IPS-NIHi7 (cell line): ENCODE data around the gene SUN1.
"Not testable (repeated sequence)": the region's sequence is repeated elsewhere in the genome, so short reads cannot be mapped to it uniquely, and the experiment has no call there.

ENCODE experiments used
- DNase-seq: peaks from one replicate; pipeline ENCODE4 v3.0.0; 2012; ENCODE audit warnings: mixed read lengths; ENCODE audit errors: extremely low spot score

The SUN1 gene, protein sequence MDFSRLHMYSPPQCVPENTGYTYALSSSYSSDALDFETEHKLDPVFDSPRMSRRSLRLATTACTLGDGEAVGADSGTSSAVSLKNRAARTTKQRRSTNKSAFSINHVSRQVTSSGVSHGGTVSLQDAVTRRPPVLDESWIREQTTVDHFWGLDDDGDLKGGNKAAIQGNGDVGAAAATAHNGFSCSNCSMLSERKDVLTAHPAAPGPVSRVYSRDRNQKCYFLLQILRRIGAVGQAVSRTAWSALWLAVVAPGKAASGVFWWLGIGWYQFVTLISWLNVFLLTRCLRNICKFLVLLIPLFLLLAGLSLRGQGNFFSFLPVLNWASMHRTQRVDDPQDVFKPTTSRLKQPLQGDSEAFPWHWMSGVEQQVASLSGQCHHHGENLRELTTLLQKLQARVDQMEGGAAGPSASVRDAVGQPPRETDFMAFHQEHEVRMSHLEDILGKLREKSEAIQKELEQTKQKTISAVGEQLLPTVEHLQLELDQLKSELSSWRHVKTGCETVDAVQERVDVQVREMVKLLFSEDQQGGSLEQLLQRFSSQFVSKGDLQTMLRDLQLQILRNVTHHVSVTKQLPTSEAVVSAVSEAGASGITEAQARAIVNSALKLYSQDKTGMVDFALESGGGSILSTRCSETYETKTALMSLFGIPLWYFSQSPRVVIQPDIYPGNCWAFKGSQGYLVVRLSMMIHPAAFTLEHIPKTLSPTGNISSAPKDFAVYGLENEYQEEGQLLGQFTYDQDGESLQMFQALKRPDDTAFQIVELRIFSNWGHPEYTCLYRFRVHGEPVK

DNA sequence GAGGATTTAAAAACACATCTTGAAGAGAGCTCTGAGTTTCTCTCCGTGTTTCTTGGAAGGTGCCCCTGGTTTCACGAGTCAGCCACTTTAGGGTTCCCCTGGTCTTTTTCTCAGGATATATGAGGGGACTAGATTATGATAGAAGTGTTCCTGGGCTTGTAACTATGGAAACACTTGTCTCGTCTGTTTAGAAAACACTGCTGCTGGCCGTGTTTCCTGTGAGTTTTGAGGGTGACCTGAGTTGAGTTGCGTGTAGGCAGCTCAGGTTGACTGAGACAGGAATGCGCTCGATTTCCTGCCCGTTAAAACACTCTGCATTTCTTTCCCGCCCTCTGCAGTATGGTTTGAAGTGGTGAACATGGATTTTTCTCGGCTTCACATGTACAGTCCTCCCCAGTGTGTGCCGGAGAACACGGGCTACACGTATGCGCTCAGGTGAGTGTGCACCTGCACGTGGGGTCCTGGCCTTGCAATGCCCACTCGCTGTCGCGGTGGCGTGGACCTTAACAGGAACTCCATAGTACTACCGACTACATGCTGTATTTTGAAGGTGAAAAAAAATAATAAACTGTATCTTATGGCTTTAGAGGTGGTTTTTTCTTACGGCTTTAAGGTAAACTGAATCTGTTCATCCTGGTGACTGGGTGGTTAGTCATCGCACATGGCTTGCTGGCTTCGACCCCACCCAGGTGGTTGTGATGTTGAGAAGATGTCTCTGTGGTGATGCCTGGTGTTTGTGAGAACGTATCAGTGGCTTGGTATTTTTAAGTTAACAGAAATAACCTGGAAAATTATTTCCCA, at the start of gene SUN1:
TSS of gene SUN1 (plus strand) at position 310 of the 801 bp plus-strand sequence. CDS start at position 359, 49 bp downstream.
- DNase-seq, result no peak

DNA sequence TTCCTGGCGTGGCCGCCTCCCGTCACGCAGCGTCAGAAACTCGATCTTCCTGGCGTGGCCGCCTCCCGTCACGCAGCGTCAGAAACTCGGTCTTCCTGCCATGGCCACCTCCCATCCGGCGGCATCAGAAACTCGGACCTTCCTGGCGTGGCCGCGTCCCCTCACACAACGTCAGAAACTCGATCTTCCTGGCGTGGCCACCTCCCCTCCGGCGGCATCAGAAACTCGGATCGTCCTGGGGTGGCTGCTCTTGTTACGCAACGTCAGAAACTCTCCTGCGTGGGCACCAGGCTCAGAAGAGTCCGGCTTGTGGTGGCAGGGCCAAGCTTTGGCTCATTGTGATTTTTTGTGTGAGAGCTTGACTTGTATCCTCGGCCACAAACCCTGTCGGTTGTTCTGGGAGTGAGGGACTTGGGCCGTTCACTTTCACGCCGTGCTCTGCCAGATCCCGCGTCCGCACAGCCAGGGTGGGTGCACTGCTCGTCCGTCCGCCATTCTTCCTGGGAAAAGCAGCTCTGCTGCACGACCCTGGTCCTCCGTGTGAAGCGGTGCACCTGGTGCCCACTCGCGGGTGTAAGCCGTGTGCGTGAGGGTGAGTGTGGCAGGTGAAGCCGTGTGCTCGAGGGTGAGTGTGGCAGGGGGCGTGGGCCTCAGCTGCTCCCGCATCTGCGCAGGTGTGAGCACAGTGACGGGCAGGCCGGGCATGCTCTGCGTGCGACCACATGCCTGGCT, 49.4 kb upstream of the SUN1 start:
- DNase-seq, result no peak

DNA sequence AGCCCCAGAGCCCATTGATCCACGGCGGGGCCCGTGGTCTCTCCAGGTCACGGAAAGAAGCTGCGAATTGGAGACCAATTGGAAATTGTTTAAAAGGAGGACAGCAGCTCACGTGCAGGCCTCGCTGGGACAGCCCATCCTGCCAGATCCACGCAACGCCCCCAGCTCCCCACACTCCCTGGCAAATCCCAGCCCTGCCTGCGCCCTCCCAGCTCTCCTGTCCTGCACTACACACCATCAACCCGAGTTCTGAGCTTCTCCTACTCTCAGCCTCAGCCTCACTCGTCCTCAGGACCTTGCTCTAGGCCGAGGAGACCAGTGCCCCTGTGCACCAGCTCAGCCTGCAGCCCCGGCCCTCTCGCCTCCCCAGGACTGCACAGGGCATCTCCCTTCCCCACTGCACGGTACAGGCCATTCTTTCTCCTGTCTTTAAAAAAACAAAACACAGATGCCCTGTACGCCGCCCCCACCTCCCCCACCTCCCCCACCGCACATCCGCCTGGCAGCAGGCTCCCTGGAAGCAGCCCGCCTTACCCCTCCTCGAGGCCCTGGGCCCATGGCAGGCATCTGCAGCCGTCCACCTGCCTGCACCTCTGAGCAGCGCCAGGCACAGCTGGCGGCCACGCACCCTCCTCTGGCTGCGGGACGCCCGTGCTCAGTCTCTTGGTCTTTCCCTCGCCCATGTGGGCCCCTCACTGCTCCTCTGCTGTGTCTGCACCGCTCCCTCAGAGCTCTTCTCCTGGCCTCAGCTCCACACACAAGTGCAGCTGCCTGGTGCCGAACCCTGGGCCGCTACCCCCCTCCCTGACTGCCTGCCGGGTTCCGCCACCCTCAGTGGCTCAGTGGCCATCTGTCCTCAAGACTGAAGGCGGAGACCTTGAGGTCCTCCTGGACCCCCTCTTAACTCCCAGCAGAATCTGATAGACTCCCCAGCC, 48.5 kb upstream of the SUN1 start:
- DNase-seq, result no peak

DNA sequence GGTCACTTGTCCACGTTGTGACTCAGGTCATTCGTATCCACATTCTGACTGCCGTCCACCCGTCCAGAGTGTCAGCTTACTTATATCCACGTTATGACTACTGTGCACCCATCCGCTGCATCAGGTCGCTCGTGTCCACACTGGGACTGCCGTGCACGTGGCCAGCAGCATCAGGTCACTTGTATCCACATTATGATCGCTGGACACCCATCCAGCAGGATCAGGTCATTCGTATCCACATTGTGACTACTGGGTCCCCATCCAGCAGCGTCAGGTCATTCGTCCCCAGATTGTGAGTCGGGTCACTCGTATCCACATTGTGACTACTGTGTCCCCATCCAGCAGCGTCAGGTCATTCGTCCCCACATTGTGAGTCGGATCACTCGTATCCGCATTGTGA, 47.3 kb upstream of the SUN1 start:
- DNase-seq, result no peak

DNA sequence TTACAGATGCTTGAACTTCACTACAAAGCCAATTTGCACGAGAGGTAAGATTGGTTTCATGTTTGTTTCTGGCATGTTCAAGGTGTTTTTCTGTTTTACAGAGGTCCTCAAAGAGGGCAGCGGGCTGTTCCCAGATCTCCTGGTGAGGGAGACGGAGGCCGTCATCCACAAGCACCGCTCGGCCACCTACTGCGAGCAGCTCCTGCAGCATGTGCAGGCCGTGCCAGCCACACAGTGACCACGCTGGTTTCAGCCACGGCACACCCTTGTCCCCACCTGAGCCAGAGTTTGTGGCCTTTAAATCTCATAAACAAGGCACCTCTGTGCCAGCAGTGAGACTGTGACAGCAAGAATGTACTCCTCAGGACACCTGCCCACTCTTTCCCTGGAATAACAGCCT, 46.9 kb upstream of the SUN1 start:
- no peak for DNase-seq

DNA sequence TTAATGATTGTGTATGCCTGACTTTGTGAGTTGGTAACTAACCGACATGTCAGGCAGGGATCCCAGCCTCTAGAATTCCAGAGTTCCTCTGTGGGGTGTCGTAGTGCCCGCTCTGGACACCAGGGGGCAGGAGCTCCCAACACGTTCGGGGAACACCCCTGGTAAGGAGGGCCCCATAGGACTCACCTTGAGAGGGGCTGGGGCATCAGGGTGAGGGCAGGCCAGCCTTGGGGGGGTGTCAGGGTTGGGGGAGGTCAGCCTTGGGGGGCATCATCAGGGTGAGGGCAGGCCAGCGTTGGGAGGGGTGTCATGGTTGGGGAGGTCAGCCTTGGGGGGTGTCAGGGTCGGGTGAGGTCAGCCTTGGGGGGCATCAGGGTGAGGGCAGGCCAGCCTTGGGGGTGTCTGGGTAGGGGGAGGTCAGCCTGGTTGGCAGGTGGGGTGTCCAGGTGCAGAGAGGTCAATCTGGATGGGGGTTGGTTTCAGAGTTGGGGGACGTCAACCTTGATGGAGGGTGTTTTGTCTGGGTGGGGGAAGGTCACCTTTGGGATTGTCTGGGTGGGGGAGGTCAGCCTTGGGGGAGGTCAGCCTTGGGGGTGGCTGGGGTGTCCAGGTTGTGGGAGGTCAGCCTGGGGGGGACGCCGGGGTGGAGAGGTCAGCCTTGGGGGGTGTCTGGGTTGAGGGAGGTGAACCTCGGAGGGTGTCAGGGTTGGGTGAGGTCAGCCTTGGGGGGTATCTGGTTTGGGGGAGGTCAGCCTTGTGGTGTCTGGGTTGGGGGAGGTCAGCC, 45.6 kb upstream of the SUN1 start:
- peak; percentile 93 for DNase-seq

DNA sequence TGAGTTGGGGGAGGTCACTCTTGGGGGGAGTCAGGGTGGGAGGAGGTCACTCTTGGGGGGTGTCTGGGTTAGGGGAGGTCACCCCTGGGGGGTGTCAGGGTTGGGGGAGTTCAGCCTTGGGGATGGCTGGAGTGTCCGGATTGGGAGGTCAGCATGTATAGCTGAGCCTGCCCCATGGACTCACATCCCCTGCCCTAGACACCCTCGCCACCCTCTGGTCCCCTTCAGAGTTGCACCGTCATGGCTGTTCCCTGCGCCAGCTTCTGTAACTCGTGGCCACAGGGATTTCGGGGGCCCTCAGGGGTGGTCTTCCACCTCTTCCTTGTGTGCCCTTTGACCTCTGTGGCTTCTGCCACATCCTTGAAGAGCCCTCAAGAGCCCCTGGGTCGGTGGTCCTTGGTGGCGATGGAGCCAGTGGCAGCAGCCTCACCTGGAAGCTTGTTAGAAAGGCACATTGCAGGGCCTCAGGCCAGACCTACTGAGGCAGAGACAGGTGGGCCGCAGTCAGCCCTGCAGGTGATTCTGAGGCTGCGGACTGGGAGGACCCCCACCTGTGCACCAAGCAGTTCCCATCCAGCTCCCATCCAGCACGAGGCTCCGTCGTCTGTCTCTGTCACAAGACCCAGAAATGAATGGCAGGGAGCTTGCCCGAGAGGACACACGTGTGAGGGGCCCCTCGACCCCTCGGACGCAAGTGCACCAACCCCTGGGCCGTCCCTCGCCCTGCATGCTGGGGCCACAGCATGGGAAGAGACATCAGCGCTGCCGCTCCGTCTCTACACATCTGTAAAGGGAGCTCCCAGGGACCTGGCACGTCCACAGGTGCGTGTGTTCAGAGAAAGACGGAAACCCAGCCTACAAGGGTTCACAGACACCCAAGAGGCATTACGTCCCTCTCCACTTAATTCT, 44.7 kb upstream of the SUN1 start:
- DNase-seq, result no peak

DNA sequence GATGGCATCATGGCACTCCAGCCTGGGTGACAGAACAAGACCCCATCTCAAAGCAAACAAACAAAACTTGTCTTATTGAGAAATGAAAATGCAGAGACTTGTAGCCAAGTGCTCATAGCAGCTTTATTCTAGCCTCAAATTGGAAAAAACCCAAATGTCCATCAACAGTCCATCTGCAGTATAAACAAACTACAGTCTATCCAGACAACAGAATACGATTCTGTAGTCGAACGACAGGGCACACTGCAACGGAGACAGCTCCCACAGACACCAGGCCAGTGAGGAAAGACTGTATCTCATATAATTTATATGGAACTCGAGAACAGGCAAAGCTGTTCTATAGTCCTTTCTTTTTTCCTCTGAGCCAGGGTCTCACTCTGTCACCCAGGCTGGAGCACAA, 40.8 kb upstream of the SUN1 start:
- DNase-seq, result no peak

DNA sequence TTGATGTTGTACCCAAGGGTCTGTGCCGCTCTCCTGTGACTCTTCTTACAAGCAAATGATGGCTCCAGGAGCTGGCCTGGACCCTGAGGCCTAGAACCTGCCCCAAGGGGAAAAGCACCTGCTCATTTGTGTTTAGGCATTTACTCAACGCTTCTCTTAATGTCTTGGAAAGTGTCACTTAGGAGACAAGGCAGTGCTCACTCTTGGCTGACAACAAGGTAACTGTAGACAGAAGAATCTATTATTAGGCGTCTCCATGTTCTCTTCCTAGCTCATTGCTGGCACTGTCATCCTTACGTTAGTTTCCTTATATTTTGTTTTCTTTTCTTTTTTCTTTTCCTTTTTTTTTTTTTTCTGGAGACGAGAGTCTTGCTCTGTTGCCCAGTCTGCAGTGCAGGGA, 38.1 kb upstream of the SUN1 start:
- no peak for DNase-seq

DNA sequence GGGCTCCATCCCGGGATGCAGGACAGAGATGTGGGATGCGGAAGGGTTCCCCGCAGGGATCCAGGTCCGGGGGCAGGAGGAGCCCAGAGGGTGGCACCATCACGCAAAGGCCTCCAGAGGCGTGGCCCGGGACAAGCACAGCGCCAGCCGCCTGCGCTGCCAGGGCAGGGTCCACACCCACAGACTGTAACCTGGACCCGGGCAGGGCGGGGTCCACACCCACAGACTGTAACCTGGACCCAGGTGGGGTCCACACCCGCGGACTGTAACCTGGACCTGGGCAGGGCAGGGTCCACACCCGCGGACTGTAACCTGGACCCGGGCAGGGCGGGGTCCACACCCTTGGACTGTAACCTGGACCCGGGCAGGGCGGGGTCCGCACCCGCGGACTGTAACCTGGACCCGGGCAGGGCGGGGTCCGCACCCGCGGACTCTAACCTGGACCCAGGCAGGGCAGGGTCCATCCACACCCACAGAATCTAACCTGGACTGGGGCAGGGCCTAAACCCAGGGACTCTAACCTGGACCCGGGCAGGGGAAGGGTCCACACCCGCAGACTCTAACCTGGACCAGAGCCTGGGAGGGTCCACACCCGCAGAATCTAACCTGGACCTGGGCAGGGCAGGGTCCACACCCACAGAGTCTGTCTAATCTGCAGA, 37.5 kb upstream of the SUN1 start:
- no peak for DNase-seq

DNA sequence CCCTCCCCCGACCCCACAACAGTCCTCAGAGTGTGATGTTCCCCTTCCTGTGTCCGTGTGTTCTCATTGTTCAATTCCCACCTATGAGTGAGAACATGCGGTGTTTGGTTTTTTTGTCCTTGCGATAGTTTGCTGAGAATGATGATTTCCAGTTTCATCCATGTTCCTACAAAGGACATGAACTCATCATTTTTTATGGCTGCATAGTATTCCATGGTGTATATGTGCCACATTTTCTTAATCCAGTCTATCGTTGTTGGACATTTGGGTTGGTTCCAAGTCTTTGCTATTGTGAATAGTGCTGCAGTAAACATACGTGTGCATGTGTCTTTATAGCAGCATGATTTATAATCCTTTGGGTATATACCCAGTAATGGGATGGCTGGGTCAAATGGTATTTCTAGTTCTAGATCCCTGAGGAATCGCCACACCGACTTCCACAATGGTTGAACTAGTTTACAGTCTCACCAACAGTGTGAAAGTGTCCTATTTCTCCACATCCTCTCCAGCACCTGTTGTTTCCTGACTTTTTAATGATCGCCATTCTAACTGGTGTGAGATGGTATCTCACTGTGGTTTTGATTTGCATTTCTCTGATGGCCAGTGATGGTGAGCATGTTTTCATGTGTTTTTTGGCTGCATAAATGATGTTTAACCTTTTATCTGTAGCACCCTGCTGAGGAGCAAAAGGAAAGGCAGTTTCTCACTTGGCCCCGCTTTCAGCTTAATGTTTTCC, 35.7 kb upstream of the SUN1 start:
- DNase-seq, result not testable (repeated sequence)

DNA sequence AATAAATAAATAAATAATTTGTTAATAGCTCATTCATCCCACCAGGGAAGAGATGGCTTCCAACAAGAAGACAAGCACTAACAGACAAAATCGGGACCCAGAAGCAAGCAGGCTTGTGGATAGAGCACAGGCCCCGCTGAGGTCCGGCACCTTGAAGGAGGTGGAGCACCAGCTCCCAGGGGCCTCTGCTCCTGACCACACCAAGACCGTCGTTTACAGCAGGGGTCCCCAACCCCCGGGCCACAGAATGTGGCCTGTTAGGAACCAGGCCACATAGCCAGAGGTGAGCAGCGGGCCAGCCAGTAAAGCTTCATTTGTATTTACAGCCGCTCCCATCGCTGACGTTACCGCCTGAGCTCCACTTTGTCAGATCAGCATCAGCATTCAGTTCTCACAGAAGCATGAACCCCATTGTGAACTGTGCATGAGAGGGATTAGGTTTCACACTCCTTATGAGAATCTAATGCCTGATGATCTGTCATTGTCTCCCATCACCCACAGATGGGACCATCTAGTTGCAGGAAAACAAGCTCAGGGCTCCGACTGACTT, 33.3 kb upstream of the SUN1 start:
- DNase-seq, result no peak

DNA sequence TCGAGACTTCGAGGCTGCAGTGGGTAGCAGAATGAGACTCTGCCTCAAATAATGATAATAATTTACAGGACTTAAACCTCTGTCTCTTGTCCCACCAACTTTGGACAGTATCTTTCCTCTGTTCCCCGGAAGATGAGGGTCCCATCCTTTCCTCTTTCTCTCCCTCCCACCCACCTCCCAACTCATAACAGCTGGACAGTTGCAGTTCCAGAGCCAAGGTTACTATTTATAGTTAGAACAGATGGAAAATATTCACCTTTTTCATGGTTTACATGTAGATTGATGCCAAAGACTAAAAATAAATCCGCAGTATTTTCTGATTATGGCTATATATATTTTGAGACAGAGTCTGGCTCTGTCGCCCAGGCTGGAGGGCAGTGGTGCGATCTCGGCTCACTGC, 31.6 kb upstream of the SUN1 start:
- DNase-seq, result no peak

DNA sequence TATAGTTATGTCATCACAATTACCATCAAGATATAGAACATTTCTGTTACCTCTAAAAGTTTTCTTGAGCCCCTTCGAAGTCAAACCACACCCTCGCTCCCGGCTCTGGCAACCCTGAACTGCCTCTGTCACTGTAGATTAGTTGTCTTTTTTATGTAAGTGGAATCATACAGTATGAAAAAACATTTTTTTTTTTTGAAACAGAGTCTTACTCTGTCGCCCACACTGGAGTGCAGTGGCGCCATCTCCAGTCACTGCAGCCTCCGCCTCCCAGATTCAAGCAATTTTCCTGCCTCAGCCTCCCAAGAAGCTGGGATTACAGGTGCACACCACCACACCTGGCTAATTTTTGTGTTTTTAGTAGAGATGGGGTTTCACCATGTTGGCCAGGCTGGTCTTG, 30.9 kb upstream of the SUN1 start:
- not testable (repeated sequence) for DNase-seq

DNA sequence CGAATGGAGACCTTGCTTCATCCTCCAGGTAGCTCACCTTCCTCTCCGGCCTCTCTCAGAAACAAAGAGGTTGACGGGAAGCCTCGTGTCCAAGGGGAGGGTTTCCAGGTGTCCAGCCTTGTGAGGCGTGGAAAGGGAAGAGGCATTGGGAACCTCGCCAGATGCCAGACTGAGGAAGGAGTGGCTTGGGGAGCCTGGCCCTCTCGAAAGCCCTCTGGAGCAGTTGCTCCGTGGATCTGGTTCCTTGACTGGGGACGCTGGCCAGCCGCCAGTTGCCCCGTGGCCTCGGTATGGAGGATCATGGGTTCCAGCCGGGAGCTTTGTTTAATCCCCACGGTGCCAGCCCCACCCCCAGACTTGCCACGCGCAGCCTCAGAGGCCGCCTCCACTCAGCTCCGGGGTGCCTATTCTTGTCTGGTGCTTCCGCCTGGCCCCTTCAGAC, 30.3 kb upstream of the SUN1 start:
- DNase-seq, result no peak

DNA sequence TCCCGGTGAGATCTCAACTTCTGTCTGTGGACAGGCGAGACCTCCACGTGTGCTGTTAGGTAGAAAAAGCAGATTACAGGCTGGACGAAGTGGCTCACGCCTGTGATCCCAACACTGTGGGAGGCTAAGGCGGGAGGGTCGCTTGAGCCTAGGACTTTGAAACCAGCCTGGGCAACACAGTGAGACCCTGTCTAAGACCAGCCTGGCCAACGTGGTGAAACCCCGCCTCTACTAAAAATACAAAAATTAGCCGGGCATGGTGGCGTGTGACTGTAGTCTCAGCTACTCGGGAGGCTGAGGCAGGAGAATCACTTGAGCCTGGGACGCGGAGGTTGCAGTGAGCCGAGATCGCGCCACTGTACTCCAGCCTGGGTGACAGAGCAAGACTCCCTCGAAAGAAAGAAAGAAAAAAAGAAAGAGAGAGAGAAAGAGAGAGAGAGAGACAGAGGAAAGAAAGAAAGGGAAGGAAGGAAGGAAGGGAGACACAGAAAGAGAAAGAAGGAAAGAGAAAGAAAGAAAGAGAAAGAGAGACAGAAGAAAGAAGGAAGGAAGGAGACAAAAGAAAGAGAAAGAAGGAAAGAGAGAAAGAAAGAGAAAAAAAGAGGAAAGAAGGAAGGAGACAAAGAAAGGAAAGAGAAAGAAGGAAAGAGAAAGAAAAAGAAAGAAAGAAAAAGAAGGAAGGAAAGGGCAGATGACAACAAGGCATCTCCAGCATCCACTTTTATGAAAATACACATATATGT, 29.6 kb upstream of the SUN1 start:
- DNase-seq, result no peak
